GM12891 (cell line): ENCODE measurements around the gene WHRN.

Experiments
- POLR2A ChIP-seq: IDR thresholded peaks from 2 replicates; pipeline ENCODE4 v1.6.1; 2011; ENCODE audit warnings: low read depth, low read length, control low read depth
- POLR2AphosphoS5 ChIP-seq: IDR thresholded peaks from 2 replicates; pipeline ENCODE4 v1.6.1; 2011; ENCODE audit warnings: low read depth, low read length, control low read depth
- SPI1 ChIP-seq: IDR thresholded peaks from 2 replicates; pipeline ENCODE4 v1.6.1; 2011; ENCODE audit warnings: low read depth, low read length, control low read depth

- no peak for TF ChIP-seq POLR2A
- no peak for TF ChIP-seq POLR2AphosphoS5
- no peak for TF ChIP-seq SPI1
These were observed 108.6 kb downstream of the WHRN start for GRCh38 chr9:114396558-114397218.
